HG03108 (cell line): ENCODE results near the gene PLA2G4C.

Experiments used
- ATAC-seq: cut with Tn5 transposase; IDR thresholded peaks from one replicate; pipeline ENCODE4 v1.9.1; 2021; ENCODE audit warnings: moderate library complexity; ENCODE audit not compliant: unreplicated experiment

PLA2G4C gene

GRCh38 chr19:48059331-48059730 lies 51.3 kb downstream of the PLA2G4C start:
- no peak for ATAC-seq

GRCh38 chr19:48053856-48054255 lies 56.8 kb downstream of the PLA2G4C start:
- no peak for ATAC-seq

GRCh38 chr19:48053076-48053475 lies 57.5 kb downstream of the PLA2G4C start:
- no peak for ATAC-seq

- ATAC-seq, result no peak
Measured at GRCh38 chr19:48051335-48052033, 59.1 kb downstream of the PLA2G4C start.

GRCh38 chr19:48044561-48044960 lies 66.1 kb downstream of the PLA2G4C start:
- ATAC-seq, result no peak

GRCh38 chr19:48043675-48044258 lies 66.8 kb downstream of the PLA2G4C start, which contains the start of gene CABP5:
Gene CABP5 (minus strand): TSS chr19:48044079. CDS start chr19:48043922, 157 bp downstream.
- ATAC-seq, result no peak

GRCh38 chr19:48041877-48042580 lies 68.6 kb downstream of the PLA2G4C start:
- ATAC-seq, result no peak

- ATAC-seq, result no peak
Measured at GRCh38 chr19:48036765-48037164, 73.9 kb downstream of the PLA2G4C start.

- no peak for ATAC-seq
Measured at GRCh38 chr19:48033604-48034003, 77.0 kb downstream of the PLA2G4C start.

GRCh38 chr19:48030073-48030472 lies 80.5 kb downstream of the PLA2G4C start:
- ATAC-seq, result no peak

GRCh38 chr19:48029431-48029830 lies 81.2 kb downstream of the PLA2G4C start:
- ATAC-seq, result no peak

GRCh38 chr19:48025480-48025879 lies 85.1 kb downstream of the PLA2G4C start:
- no peak for ATAC-seq

GRCh38 chr19:48023518-48023917 lies 87.1 kb downstream of the PLA2G4C start:
- ATAC-seq, result no peak

- ATAC-seq, result no peak
Measured at GRCh38 chr19:48023011-48023410, 87.6 kb downstream of the PLA2G4C start.

GRCh38 chr19:48020686-48021085 lies 89.9 kb downstream of the PLA2G4C start:
- no peak for ATAC-seq

GRCh38 chr19:48010932-48011758 lies 99.5 kb downstream of the PLA2G4C start:
- ATAC-seq, result no peak

GRCh38 chr19:48006762-48007161 lies 103.9 kb downstream of the PLA2G4C start:
- no peak for ATAC-seq

GRCh38 chr19:48004236-48004635 lies 106.4 kb downstream of the PLA2G4C start:
- ATAC-seq, result no peak

GRCh38 chr19:48000846-48001245 lies 109.8 kb downstream of the PLA2G4C start:
- no peak for ATAC-seq

GRCh38 chr19:47998800-47999199 lies 111.8 kb downstream of the PLA2G4C start:
- ATAC-seq, result no peak
